Fibroblast of pulmonary artery (primary cell): Measurements from ENCODE around the gene PHACTR1.

ENCODE experiments used
- DNase-seq: peaks from one replicate; pipeline ENCODE4 v3.0.0-alpha.2; 2010; ENCODE audit warnings: low read depth
- H3K4me3 ChIP-seq: replicated peaks from 2 replicates; pipeline ENCODE4 v1.5.1; 2011; ENCODE audit warnings: low read depth, mild to moderate bottlenecking, control low read depth, low read length, moderate library complexity
- TF ChIP-seq, protein P1 (sequence below): IDR thresholded peaks from 2 replicates; pipeline ENCODE4 v1.5.1; 2011; ENCODE audit warnings: mild to moderate bottlenecking, control low read depth, low read length, inconsistent platforms; ENCODE audit errors: missing control alignments

The PHACTR1 gene

DNA sequence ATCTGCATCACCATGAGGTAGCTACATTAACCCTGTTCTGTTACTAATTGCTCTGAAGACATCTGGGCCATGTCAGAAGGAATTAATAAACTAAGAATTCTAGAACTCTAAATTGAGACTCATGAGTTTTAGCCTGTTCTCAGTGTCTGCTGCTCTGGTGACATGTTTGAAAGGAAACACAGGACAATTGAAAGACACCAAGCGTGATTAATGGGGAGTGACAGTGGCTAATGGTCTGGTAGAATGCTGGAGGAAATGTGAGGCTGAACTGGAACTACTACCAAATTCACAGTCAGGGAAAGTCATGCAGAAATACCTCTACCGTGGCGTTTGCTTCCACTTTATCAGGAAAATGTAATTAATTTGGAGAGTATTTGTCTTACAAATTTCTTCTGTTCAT lies 471.7 kb downstream of the PHACTR1 start:
- no peak overlapping the region for H3K4me3 ChIP-seq
- TF ChIP-seq, protein P1, sequence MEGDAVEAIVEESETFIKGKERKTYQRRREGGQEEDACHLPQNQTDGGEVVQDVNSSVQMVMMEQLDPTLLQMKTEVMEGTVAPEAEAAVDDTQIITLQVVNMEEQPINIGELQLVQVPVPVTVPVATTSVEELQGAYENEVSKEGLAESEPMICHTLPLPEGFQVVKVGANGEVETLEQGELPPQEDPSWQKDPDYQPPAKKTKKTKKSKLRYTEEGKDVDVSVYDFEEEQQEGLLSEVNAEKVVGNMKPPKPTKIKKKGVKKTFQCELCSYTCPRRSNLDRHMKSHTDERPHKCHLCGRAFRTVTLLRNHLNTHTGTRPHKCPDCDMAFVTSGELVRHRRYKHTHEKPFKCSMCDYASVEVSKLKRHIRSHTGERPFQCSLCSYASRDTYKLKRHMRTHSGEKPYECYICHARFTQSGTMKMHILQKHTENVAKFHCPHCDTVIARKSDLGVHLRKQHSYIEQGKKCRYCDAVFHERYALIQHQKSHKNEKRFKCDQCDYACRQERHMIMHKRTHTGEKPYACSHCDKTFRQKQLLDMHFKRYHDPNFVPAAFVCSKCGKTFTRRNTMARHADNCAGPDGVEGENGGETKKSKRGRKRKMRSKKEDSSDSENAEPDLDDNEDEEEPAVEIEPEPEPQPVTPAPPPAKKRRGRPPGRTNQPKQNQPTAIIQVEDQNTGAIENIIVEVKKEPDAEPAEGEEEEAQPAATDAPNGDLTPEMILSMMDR: no peak
- DNase-seq: no peak

GRCh38 chr6:13189710-13190109 lies 473.1 kb downstream of the PHACTR1 start:
- TF ChIP-seq, protein P1: no peak
- no peak overlapping the region for H3K4me3 ChIP-seq
- DNase-seq: no peak

DNA sequence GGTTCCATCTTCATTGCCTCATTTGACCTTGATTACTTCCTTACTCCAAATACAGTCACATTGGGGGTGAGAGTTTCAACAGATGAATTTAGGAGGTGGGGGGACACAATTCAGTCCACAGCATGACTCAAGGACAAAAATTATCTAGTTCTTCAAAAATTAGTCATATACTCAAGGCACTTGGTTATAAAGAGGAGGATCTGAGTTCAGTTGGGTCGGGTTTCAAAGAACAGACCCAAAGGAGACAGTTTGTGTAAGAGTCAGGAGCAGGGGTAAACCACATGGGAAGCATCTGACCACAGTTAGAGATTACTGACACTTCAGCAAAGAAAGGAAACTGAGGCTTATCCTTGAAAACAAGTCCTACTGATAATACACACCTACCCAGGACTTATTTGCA lies 473.8 kb downstream of the PHACTR1 start:
- no peak overlapping the region for H3K4me3 ChIP-seq
- TF ChIP-seq, protein P1: no peak
- DNase-seq: no peak

DNA sequence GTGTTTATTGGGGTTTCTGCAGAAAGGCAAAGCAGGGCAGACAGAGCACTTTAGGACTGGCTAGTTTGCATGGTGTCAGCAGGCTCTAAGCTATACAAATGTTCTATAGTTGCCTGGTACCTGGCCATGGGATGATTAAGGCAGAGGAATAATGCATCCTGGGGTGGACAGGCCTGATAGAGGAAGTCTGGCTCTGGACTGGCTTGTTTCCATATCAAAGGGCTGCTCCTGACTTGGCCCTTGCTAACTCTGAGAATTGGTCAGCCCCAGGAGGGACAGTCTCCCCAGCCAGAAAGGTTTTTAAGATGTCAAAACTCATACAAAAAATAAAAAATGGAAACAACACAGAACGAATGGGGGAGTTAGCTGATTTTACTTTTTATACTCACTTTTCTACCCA lies 474.9 kb downstream of the PHACTR1 start:
- no peak for DNase-seq
- H3K4me3 ChIP-seq: no peak overlapping the region
- TF ChIP-seq, protein P1: no peak

DNA sequence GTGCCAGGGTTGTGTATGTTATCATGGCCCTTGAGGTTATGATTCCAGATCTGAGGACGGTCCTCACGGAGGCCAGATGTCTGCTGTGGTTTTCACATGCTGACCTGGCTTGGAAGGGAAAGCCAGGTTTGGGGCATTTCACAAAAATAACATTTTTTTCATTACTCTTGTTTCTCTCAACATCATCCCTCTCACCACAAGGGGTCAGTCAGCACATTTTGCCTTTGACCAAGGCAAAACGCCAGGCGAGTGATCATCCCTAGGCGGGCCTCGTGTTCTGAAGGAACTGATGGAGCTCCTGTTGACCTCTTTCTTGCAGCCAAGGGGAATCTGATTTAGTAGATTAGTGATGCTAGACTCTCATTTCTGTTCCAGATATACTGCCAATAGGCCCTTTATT lies 478.3 kb downstream of the PHACTR1 start:
- peak; percentile 81 for DNase-seq
- TF ChIP-seq, protein P1: peak; percentile 79
- no peak overlapping the region for H3K4me3 ChIP-seq

DNA sequence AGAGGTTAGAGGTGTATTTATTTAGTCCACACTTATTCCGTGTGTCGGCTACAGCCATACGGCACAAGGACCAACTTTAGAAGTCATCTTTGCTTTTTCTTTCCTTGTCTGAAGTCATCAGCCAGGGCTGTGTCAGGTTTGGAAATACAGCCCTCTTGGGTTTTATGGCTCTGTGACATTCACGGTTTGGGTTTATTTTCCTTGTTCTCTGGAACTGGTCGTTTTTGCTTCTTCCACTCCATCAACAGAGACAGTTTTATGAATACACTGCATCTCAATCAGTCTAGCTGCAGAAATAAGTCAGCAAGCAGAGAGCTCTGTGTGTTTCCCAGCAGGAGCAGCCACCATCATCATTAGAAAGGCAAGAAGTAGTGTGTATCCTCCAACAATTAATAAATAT lies 479.2 kb downstream of the PHACTR1 start:
- no peak for DNase-seq
- TF ChIP-seq, protein P1: no peak

DNA sequence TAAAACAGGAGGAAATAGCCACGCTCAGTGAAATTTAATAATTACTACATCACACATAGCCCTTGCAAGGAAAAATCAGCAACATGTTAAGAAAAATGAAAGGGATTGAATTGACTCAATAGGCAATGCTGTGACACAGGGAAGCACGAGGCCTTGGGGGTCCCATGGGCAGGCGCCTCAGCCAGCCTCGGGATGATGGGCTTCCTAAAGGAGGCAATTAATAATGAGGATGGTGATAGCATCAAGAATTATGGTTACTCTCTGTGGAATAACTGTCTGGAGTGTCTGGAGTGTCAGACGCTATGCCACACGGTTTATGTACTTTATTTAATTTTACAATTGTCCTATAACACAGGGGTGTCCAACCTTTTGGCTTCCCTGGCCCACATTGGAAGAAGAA lies 481.6 kb downstream of the PHACTR1 start:
- TF ChIP-seq, protein P1: no peak
- no peak overlapping the region for H3K4me3 ChIP-seq
- no peak for DNase-seq

More for the DNA sequence above, 479.2 kb downstream of the PHACTR1 start:
- H3K4me3 ChIP-seq: no peak overlapping the region
